Activated naive CD8-positive, alpha-beta T cell treated with anti-CD3 and anti-CD28 coated beads, Interleukin-2, amount 50 U/mL, for 24 hours (primary cell): ENCODE measurements around the gene SPRED1.
"Not testable (repeated sequence)": the region's sequence is repeated elsewhere in the genome, so short reads cannot be mapped to it uniquely, and the experiment has no call there.

Source experiments
- ATAC-seq: fragments of 150-1000 bp; cut with Tn5 transposase; one replicate; pipeline ENCODE4 v1.10.0; 2021
- DNase-seq: peaks from one replicate; pipeline ENCODE4 v3.0.0; 2021
- H3K27ac Mint-ChIP-seq: one replicate; pipeline ENCODE4 v1.8.0; 2021; ENCODE audit warnings: mild to moderate bottlenecking, mixed read lengths
- H3K27me3 Mint-ChIP-seq: one replicate; pipeline ENCODE4 v1.8.0; 2021; ENCODE audit warnings: mixed read lengths
- H3K36me3 Mint-ChIP-seq: one replicate; pipeline ENCODE4 v1.8.0; 2021; ENCODE audit warnings: low read depth, mixed read lengths
- H3K4me1 Mint-ChIP-seq: one replicate; pipeline ENCODE4 v1.8.0; 2021; ENCODE audit warnings: mixed read lengths
- H3K4me3 Mint-ChIP-seq: one replicate; pipeline ENCODE4 v1.8.0; 2021; ENCODE audit warnings: mild to moderate bottlenecking, moderate library complexity, mixed read lengths
- H3K9me3 Mint-ChIP-seq: one replicate; pipeline ENCODE4 v1.8.0; 2021; ENCODE audit warnings: mixed read lengths

Gene SPRED1

DNA sequence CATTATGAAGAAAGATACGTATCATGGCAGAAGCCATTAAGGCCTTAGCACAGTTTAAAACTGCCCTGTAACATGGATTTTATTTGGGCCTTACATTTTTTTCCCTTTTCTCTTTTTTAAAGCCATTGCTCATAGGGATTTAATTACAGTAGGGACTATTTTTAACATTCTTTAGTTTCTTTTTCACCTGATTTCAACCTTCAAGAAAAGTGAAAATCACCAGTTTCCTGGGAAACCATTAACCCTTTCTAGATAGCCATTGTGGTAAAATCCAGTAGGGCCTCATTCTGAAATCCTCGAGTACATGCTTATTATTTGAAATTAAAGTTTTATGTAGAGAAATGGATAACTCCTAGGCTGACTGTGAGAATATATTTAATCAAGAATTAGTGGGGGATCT is 3.1 kb downstream of the SPRED1 start:
- Mint-ChIP-seq H3K27ac (no peak overlapping the region), H3K36me3 (no peaks in the 10 kb centered on the region), H3K4me1 (peaks cover 27% of the 10 kb centered on the region), H3K4me3 (no peak overlapping the region), H3K27me3 (peaks cover 8% of the 10 kb centered on the region), H3K9me3 (no peaks in the 10 kb centered on the region)
- ATAC-seq (no peak), DNase-seq (no peak)

DNA sequence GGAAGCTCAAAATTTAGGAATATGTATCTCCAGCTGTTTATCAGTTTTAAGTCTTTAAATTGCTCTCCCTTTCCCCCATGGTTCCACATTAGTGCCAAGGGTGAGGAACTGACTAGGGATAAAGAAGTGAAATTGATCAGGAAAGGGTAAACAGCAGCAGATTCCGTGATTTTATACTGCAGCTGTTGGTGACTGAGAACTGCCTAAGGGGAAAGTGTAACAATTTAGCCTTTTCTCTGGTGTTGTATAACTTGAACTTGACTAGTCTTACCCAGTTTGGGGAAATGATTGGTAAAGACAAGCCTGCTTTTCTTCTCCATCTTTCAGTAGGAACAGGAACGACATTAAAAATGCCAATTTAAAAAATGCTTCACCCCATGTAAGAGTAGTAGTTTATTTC is 5.0 kb downstream of the SPRED1 start:
- no peaks in the 10 kb centered on the region for H3K36me3 Mint-ChIP-seq
- H3K27ac Mint-ChIP-seq = no peak overlapping the region

DNA sequence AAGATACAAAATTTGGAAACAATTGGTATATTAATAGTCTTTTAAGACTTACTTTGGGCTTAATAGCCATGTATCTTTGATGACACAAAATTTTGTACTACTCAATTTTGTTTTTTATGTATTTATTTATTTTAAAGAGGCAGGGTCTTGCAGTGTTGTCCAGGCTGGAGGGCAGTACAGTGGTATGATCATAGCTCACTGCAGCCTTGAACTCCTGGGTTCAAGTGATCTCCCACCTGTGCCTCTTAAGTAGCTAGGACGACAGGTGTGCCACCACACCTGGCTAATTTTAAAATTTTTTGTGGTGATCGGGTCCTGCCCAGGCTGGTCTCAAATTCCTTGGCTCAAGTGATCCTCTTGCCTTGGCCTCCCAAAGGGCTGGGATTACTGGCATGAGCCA is 6.5 kb downstream of the SPRED1 start:
- ATAC-seq (no peak), DNase-seq (no peak)
- no peak overlapping the region for H3K4me3 Mint-ChIP-seq
- no peaks in the 10 kb centered on the region for H3K36me3 Mint-ChIP-seq
- peaks cover 8% of the 10 kb centered on the region for H3K4me1 Mint-ChIP-seq
- H3K27me3 Mint-ChIP-seq = no peaks in the 10 kb centered on the region
- H3K27ac Mint-ChIP-seq = no peak overlapping the region
- H3K9me3 Mint-ChIP-seq = no peaks in the 10 kb centered on the region

More for the DNA sequence above, 5.0 kb downstream of the SPRED1 start:
- DNase-seq = no peak
- Mint-ChIP-seq H3K4me3 (no peak overlapping the region), H3K4me1 (peaks cover 18% of the 10 kb centered on the region), H3K9me3 (no peaks in the 10 kb centered on the region), H3K27me3 (no peaks in the 10 kb centered on the region)
- ATAC-seq = no peak

DNA sequence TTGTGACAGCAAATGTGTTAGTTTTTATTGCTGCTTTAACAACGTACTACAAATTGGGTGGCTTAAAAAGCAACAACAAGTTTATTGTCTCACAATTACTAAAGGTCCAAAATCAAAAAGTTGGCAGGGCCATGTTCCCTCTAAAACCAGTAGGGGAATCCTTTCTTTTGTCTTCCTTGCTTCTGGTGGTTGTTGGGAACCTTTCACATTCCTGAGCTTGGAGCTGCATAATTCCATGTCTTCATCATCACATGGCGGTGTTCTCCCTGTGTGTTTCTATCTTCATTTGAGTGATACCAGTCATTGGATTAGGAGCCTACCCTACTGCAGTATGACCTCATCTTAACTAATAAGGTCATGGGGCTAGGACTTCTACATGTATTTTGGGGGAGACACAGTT is 7.4 kb downstream of the SPRED1 start:
- DNase-seq = no peak
- ATAC-seq = no peak
- no peak overlapping the region for H3K4me3 Mint-ChIP-seq
- no peak overlapping the region for H3K27ac Mint-ChIP-seq
- no peaks in the 10 kb centered on the region for H3K27me3 Mint-ChIP-seq
- no peaks in the 10 kb centered on the region for H3K9me3 Mint-ChIP-seq
- H3K36me3 Mint-ChIP-seq = no peaks in the 10 kb centered on the region
- no peaks in the 10 kb centered on the region for H3K4me1 Mint-ChIP-seq

DNA sequence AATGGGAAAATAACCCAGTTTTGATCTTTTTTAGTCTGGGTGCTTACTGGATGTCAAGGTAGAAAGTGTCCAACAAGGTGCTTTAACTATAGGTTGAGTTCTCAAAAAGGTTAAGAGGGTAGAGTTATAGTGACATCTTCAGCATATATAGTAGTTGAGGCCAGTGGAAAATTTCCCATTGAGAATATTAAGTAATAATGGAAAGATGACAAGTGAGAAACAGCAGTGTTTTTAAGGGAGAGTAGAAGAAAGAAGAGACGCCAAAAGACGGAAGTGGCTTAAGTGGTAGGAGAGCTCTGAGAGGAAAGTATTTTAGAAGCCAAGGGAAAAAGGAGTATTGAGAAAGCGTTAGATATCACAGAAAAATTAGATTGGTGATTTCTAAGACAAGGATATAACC is 10.6 kb downstream of the SPRED1 start:
- no peaks in the 10 kb centered on the region for H3K4me1 Mint-ChIP-seq
- H3K36me3 Mint-ChIP-seq = no peaks in the 10 kb centered on the region
- ATAC-seq = no peak
- H3K4me3 Mint-ChIP-seq = no peak overlapping the region
- H3K9me3 Mint-ChIP-seq = no peaks in the 10 kb centered on the region
- no peaks in the 10 kb centered on the region for H3K27me3 Mint-ChIP-seq
- DNase-seq = no peak
- no peak overlapping the region for H3K27ac Mint-ChIP-seq

DNA sequence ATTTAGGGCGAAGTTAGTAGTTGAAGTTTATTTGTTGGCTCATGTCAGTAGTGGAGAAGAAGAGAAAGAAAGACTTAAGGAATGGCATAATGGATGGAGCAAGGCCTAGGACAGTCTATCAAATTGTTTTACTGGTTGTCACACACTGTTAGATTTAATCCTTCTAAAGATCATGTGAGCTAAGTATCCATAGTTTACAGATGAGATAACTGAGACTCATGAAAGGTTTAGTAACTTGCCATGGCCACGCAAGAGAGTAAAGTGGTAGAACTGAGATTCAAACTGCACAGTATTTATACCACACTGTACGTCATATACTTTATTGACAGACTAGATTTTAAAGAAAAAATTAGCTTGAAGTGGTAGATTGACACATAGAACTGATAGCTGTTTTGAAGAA is 11.4 kb downstream of the SPRED1 start:
- no peaks in the 10 kb centered on the region for H3K4me1 Mint-ChIP-seq
- H3K27me3 Mint-ChIP-seq = no peaks in the 10 kb centered on the region
- H3K9me3 Mint-ChIP-seq = no peaks in the 10 kb centered on the region
- no peak overlapping the region for H3K4me3 Mint-ChIP-seq
- no peaks in the 10 kb centered on the region for H3K36me3 Mint-ChIP-seq
- DNase-seq (no peak), ATAC-seq (no peak)
- no peak overlapping the region for H3K27ac Mint-ChIP-seq

DNA sequence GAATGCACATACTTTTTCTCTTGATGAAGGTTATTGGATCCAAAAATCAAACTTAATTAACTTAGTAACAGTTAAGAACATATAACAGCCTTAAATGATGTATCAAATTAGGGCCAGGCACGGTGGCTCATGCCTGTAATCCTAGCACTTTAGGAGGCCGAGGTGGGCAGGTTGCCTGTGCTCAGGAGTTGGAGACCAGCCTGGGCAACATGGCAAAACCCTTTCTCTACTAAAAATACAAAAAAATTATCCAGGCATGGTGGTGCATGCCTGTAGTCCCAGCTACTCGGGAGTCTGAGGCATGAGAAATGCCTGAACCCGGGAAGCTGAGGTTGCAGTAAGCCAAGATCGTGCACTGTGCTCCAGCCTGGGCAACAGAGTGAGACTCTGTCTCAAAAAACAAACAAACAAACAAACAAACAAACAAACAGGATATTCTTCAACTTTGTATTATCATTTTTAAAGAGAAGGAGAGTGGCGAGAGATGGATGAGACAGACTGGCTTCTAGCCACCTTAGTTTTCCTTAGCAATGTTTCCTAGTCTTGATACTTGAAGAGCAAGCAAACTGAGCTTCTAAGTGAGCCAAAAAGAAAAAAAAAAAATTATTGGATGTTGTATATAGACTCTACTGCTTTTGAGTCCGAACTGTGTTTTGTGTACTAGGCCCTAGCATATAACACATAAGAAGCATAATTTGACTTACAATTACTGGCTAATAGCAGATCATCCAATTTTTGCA is 13.8 kb downstream of the SPRED1 start:
- no peak overlapping the region for H3K4me3 Mint-ChIP-seq
- H3K9me3 Mint-ChIP-seq = no peaks in the 10 kb centered on the region
- no peaks in the 10 kb centered on the region for H3K4me1 Mint-ChIP-seq
- no peak overlapping the region for H3K27ac Mint-ChIP-seq
- no peaks in the 10 kb centered on the region for H3K36me3 Mint-ChIP-seq
- DNase-seq (no peak), ATAC-seq (no peak)
- no peaks in the 10 kb centered on the region for H3K27me3 Mint-ChIP-seq

DNA sequence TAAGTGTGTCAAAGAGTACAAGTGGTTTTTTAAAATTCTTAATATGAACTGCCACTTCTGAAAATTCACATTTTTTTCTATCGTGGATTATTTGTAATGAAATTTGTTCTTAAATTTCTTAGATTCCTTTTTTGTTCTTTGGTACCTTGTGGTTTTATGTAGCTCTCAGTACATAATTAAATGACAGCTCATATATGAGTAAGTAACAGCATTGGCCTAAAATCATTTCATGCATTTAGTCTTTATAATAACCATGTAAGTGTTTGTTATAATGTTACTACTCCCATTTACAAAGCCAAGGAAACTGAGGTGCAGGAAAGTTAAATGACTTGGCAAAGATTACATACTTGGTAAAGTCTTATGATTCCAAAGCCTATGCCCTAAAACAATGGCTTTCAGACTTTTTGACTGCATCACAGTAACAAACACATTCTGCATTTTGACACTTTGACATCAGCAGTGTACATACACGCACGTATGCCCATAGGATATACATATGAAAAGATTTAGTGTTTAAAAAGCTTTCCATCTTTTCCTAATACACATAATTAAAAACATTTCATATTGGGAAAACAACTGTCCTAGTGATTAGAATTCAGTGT is 14.9 kb downstream of the SPRED1 start:
- Mint-ChIP-seq H3K27me3 (no peaks in the 10 kb centered on the region), H3K4me3 (no peak overlapping the region), H3K36me3 (no peaks in the 10 kb centered on the region), H3K27ac (no peak overlapping the region), H3K4me1 (no peaks in the 10 kb centered on the region), H3K9me3 (no peaks in the 10 kb centered on the region)
- ATAC-seq = no peak
- no peak for DNase-seq

DNA sequence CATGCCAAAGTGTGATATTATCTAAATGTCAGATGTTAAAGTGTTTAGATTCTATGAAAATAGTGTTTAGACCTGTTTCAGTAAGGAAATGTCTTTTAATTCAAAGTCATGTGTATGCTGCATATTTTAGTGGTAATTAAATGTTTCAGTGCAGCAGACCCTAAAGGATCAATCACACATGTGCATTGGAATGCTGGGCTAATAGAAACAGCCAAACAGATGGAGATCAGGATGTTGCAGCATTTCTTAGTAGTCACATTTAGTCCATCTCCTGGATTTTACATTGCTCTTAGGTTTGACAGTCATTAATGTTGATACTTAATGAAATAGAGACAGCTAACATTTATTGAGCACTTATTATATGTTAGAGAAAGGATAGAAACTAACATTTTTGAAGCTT is 18.5 kb downstream of the SPRED1 start:
- Mint-ChIP-seq H3K27me3 (peaks cover 3% of the 10 kb centered on the region), H3K36me3 (no peaks in the 10 kb centered on the region), H3K9me3 (no peaks in the 10 kb centered on the region), H3K4me3 (no peak overlapping the region), H3K27ac (no peak overlapping the region), H3K4me1 (no peaks in the 10 kb centered on the region)
- DNase-seq (no peak), ATAC-seq (no peak)

DNA sequence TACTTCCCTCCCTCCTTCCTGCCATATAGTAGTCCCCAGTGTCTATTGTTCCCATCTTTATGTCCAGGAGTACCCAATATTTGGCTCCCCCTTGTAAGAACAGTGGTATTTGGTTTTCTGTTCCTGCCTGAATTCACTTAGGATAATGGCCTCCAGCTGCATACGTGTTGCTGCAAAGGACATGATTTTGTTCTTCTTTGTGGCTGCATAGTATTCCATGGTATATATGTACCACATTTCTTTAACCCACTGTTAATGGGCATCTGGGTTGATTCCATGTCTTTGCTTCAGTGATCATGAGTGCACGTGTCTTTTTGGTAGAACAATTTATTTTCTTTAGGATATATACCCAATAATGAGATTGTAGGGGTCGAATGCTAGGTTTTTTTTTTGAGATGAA is 19.3 kb downstream of the SPRED1 start:
- Mint-ChIP-seq H3K4me1 (no peaks in the 10 kb centered on the region), H3K27ac (no peak overlapping the region), H3K27me3 (peaks cover 3% of the 10 kb centered on the region), H3K36me3 (no peaks in the 10 kb centered on the region), H3K9me3 (no peaks in the 10 kb centered on the region), H3K4me3 (no peak overlapping the region)
- DNase-seq (no peak), ATAC-seq (no peak)

DNA sequence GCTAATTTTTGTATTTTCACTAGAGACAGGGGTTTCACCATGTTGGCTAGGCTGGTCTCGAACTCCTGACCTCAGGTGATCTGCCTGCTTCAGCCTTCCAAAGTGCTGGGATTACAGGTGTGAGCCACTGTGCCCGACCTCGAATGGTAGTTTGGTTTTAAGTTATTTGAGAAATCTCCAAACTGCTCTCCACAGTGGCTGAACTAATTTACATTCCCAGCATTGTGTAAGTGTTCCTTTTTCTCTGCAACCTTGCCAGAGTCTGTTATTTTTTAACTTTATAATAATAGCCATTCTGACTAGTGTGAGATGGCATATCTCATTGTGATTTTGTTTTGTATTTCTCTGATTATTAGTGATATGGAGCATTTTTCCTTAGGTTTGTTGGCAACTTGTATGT is 19.8 kb downstream of the SPRED1 start:
- not testable (repeated sequence) for H3K36me3 Mint-ChIP-seq, H3K27ac Mint-ChIP-seq, ATAC-seq, H3K27me3 Mint-ChIP-seq, DNase-seq, H3K9me3 Mint-ChIP-seq, H3K4me3 Mint-ChIP-seq, H3K4me1 Mint-ChIP-seq

DNA sequence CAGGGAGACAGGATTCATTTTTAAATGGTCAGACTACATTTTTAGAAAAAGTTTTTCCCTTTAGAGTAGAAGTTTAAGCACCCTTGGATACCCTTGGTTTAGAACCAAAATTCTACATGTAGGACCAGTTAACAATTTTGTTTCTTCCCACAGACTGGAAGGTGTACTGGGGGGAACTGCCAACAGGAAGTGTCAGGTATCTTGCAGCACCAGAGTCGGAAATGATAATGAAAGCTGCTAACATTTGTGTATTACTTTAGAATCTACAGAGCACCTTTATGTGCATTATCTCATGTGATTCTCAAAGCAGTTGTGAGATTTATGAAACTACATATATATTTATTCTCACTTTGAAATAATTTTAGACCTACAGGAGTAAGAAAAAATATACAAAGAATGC is 21.5 kb downstream of the SPRED1 start:
- Mint-ChIP-seq H3K4me3 (no peak overlapping the region), H3K4me1 (no peaks in the 10 kb centered on the region), H3K27ac (no peak overlapping the region), H3K36me3 (no peaks in the 10 kb centered on the region), H3K9me3 (no peaks in the 10 kb centered on the region), H3K27me3 (peaks cover 3% of the 10 kb centered on the region)
- no peak for DNase-seq
- no peak for ATAC-seq

DNA sequence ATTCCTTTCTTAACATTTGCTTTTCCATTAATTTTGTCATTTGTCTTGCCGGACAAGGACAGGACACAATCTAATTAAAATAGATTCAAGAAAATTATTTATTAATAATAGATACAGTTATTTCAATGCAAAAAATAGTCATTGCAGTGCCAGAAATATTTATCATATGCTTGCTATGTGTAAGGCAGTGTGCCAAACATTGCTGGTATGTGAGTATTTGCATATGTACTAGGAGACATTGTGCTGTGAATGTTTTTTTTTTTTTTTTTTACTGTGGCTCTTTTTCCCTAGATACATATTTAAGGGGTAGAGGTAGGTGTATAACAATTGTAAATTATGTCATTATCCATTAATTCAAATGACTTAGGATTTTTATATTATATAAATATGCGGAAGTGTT is 23.3 kb downstream of the SPRED1 start:
- no peaks in the 10 kb centered on the region for H3K36me3 Mint-ChIP-seq
- H3K4me1 Mint-ChIP-seq = no peaks in the 10 kb centered on the region
- no peak overlapping the region for H3K27ac Mint-ChIP-seq
- H3K9me3 Mint-ChIP-seq = no peaks in the 10 kb centered on the region
- H3K27me3 Mint-ChIP-seq = peaks cover 3% of the 10 kb centered on the region
- no peak overlapping the region for H3K4me3 Mint-ChIP-seq
- DNase-seq = no peak
- no peak for ATAC-seq

DNA sequence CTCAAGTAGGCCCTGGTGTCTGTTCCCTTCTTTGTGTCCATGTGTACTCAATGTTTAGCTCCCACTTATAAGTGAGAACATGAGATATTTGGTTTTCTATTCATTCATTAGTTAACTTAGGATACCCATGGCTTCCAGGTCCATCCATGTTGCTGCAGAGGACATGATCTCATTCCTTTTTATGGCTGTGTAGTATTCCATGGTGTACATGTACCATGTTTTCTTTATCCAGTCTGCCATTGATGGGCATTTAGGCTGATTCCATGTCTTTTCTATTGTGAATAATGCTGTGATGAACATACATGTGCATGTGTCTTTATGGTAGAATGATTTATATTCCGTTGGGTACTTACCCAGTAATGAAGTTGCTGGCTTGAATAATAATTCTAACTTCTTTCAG is 24.6 kb downstream of the SPRED1 start:
- not testable (repeated sequence) for H3K27ac Mint-ChIP-seq, H3K4me1 Mint-ChIP-seq, DNase-seq, H3K9me3 Mint-ChIP-seq, H3K4me3 Mint-ChIP-seq, ATAC-seq, H3K36me3 Mint-ChIP-seq, H3K27me3 Mint-ChIP-seq

DNA sequence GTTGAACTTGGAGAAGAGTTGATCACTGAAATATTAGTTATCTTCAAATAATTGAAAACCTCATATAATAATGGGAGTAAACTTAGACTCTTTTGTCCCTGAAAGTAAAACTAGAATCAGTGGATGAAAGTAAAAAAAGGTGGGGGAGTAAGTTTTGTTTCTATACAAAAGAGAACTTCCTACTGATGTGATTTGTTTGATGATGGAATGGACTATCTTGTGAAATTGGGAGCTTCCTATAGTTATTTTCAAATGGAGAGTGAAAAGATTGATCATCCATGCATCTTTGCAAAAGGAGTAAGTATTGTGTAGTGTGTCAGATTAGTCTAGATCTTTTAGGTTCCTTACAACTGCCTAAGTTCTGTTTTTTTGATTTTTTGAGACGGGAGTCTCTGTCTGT is 28.4 kb downstream of the SPRED1 start:
- peaks cover 2% of the 10 kb centered on the region for H3K4me1 Mint-ChIP-seq
- no peak for ATAC-seq
- H3K27ac Mint-ChIP-seq = no peak overlapping the region
- no peaks in the 10 kb centered on the region for H3K36me3 Mint-ChIP-seq
- DNase-seq = no peak
- H3K27me3 Mint-ChIP-seq = no peaks in the 10 kb centered on the region
- no peak overlapping the region for H3K4me3 Mint-ChIP-seq
- no peaks in the 10 kb centered on the region for H3K9me3 Mint-ChIP-seq

DNA sequence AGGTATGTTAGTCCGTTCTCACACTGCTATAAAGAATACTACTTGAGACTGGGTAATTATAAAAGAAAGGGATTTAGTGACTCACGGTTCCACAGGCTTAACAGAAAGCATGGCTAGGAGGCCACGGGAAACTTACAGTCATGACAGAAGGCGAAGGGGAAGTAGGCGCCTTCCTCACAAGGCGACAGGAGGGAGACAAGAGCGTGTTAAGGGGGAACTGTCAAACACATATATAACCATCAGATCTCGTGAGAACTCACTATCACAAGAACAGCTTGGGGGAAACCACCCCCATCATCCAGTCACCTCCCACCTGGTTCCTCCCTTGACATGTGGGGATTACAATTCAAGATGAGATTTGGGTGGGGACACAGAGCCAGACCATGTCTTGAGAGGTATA is 30.4 kb downstream of the SPRED1 start:
- Mint-ChIP-seq H3K4me3 (no peak overlapping the region), H3K36me3 (no peaks in the 10 kb centered on the region), H3K4me1 (peaks cover 2% of the 10 kb centered on the region), H3K9me3 (no peaks in the 10 kb centered on the region), H3K27me3 (peaks cover 2% of the 10 kb centered on the region), H3K27ac (no peak overlapping the region)
- DNase-seq (no peak), ATAC-seq (no peak)
